ENCODE data around the gene SMYD3. TPM values are rescaled to one million over a fixed set of nuclear protein-coding genes. Genes with fewer than 3 reads are reported as not detected.
"Not testable (repeated sequence)": the region's sequence is repeated elsewhere in the genome, so short reads cannot be mapped to it uniquely, and the experiment has no call there.

SMYD3 gene
- total and polyA plus RNA-seq, 2 of the 4 experiments (the other 2 are of a cell fraction): 26.5 to 37.6 TPM

GRCh38 chr1:245730801-245731200, 776.3 kb downstream of the SMYD3 start:
- Histone ChIP-seq H3K36me3 (ENCODE audit: control insufficient read depth, insufficient read depth, low read length) (no peaks in the 10 kb centered on the region), H3K18ac (ENCODE audit: low read depth, low read length) (no peak overlapping the region), H2AK9ac (replicated peaks; ENCODE audit: low read depth, low read length, poor library complexity) (no peak overlapping the region), H2BK120ac (ENCODE audit: low read depth, low read length) (no peak overlapping the region), H3K27me3 (ENCODE audit: control insufficient read depth, insufficient read depth, low read length) (no peaks in the 10 kb centered on the region), H3K79me1 (ENCODE audit: low read depth in 1 of 2, low read length in 2 of 2) (no peaks in the 10 kb centered on the region), H2AK5ac (ENCODE audit: low read depth, low read length) (no peak overlapping the region), H3K4me3 (ENCODE audit: insufficient read depth, low read depth, low read length) (no peak overlapping the region), H4K91ac (ENCODE audit: insufficient read depth, low read depth, low read length) (no peak overlapping the region), H2BK20ac (ENCODE audit: low read depth, low read length) (no peak overlapping the region), H3K4ac (ENCODE audit: low read depth, low read length) (no peak overlapping the region), H3K9me3 (ENCODE audit: control insufficient read depth, insufficient read depth, low read length) (no peaks in the 10 kb centered on the region; the same call in 1 of the 2 replicates), H3K9ac (ENCODE audit: low read depth, low read length) (no peak overlapping the region), H3K56ac (ENCODE audit: extremely low read depth, insufficient read depth, low read length) (no peak overlapping the region), H3K14ac (replicated peaks; ENCODE audit: low read depth, low read length) (no peak overlapping the region), H4K8ac (ENCODE audit: low read depth in 2 of 2, low read length in 2 of 2) (no peak overlapping the region), H2BK5ac (ENCODE audit: low read depth, low read length, poor library complexity, severe bottlenecking) (no peak overlapping the region), H4K20me1 (ENCODE audit: insufficient read depth, low read length) (no peaks in the 10 kb centered on the region), H3K9me1 (ENCODE audit: insufficient read depth, low read length) (no peaks in the 10 kb centered on the region), H3K23ac (ENCODE audit: low read depth, low read length) (no peak overlapping the region), H2AFZ (replicated peaks; ENCODE audit: low read length, poor library complexity) (no peak overlapping the region), H2BK15ac (ENCODE audit: low read depth, low read length) (no peak overlapping the region), H3K27ac (ENCODE audit: insufficient read depth, low read length) (no peak overlapping the region), H3K4me1 (ENCODE audit: control insufficient read depth, insufficient read depth, low read length) (no peaks in the 10 kb centered on the region), H3K4me2 (ENCODE audit: low read depth, low read length) (no peak overlapping the region), H4K5ac (ENCODE audit: low read depth, low read length) (no peak overlapping the region)
- no peak for TF ChIP-seq RAD21 (IDR thresholded peaks at IDR 0.05; ENCODE audit: low read length)
- no peak for TF ChIP-seq RFX5 (IDR thresholded peaks at IDR 0.05; ENCODE audit: low read depth, low read length)
- no peak for TF ChIP-seq USF2 (IDR thresholded peaks at IDR 0.05; ENCODE audit: low read depth, low read length)
- TF ChIP-seq FOS (IDR thresholded peaks at IDR 0.05; ENCODE audit: low read depth, low read length): no peak
- TF ChIP-seq MAZ (IDR thresholded peaks at IDR 0.05; ENCODE audit: borderline replicate concordance, low read depth, low read length): no peak
- dilution Hi-C loops (cut with HindIII; ENCODE audit: low sequenced_read_pairs, unreplicated experiment) (no loop called here), intact Hi-C loops (cut with micrococcal nuclease) (no loop called here), in situ Hi-C loops (cut with MboI; ENCODE audit: low sequenced_read_pairs) (no loop called here)
- ATAC-seq (ENCODE audit: low read depth) (no peak), DNase-seq (no peak)
- ChIA-PET CTCF (no interaction called here), POLR2A (ENCODE audit: unreplicated experiment) (no interaction called here)
- no CpG with 5 or more reads among the region's 2 CpGs for WGBS, 2 experiments (ENCODE audit: extremely low coverage in 2 of 2, insufficient read length in 1 of 2)
- BruUV-seq (replicated peaks): no TSS peak

- H3K9me1 ChIP-seq (ENCODE audit: insufficient read depth, low read length); H2AK5ac ChIP-seq (ENCODE audit: low read depth, low read length); H4K8ac ChIP-seq (ENCODE audit: low read depth in 2 of 2, low read length in 2 of 2); in situ Hi-C loops (cut with MboI; ENCODE audit: low sequenced_read_pairs); H3K79me1 ChIP-seq (ENCODE audit: low read depth in 1 of 2, low read length in 2 of 2); H3K23ac ChIP-seq (ENCODE audit: low read depth, low read length); H3K56ac ChIP-seq (ENCODE audit: extremely low read depth, insufficient read depth, low read length); H3K36me3 ChIP-seq (ENCODE audit: control insufficient read depth, insufficient read depth, low read length); H2AK9ac ChIP-seq (replicated peaks; ENCODE audit: low read depth, low read length, poor library complexity); H3K9ac ChIP-seq (ENCODE audit: low read depth, low read length); H2BK20ac ChIP-seq (ENCODE audit: low read depth, low read length); H3K9me3 ChIP-seq (ENCODE audit: control insufficient read depth, insufficient read depth, low read length); H2AFZ ChIP-seq (replicated peaks; ENCODE audit: low read length, poor library complexity); H2BK5ac ChIP-seq (ENCODE audit: low read depth, low read length, poor library complexity, severe bottlenecking); H3K4me3 ChIP-seq (ENCODE audit: insufficient read depth, low read depth, low read length); H3K4me2 ChIP-seq (ENCODE audit: low read depth, low read length); H4K5ac ChIP-seq (ENCODE audit: low read depth, low read length); H2BK120ac ChIP-seq (ENCODE audit: low read depth, low read length); CTCF ChIA-PET; H3K27me3 ChIP-seq (ENCODE audit: control insufficient read depth, insufficient read depth, low read length); ATAC-seq (ENCODE audit: low read depth); H4K91ac ChIP-seq (ENCODE audit: insufficient read depth, low read depth, low read length); H3K14ac ChIP-seq (replicated peaks; ENCODE audit: low read depth, low read length); POLR2A ChIA-PET (ENCODE audit: unreplicated experiment); H4K20me1 ChIP-seq (ENCODE audit: insufficient read depth, low read length); H3K18ac ChIP-seq (ENCODE audit: low read depth, low read length); H2BK15ac ChIP-seq (ENCODE audit: low read depth, low read length); dilution Hi-C loops (cut with HindIII; ENCODE audit: low sequenced_read_pairs, unreplicated experiment); H3K4me1 ChIP-seq (ENCODE audit: control insufficient read depth, insufficient read depth, low read length); H3K4ac ChIP-seq (ENCODE audit: low read depth, low read length); DNase-seq; intact Hi-C loops (cut with micrococcal nuclease); BruUV-seq (replicated peaks); H3K27ac ChIP-seq (ENCODE audit: insufficient read depth, low read length): not testable (repeated sequence)
- WGBS, 2 experiments (ENCODE audit: extremely low coverage in 2 of 2, insufficient read length in 1 of 2): no CpG with 5 or more reads among the region's 3 CpGs
Observed at GRCh38 chr1:245728035-245728434, 779.0 kb downstream of the SMYD3 start.
